Measurements from ENCODE around the gene PRMT1.

PRMT1 gene

DNA sequence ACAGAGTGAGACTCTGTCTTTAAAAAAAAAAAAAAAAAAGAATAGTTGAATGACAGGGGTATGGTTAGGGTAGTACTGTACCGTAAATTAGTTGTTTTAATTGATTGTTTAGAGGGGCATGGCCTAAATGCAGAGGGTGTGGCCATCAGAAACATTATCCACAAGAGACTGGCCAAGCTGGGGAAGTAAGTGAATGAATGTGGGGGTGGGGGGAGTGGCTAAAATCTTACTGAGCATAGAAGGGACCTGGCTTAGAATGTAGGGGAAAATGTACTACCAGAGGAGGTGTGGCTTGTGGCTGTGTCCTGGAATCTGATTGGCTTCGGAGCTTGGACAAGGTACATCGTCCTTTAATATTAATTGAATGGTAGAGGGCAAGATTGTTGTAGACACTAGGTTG is 7.6 kb upstream of the PRMT1 start:
- DNase-seq (ENCODE audit: low spot score) = no peak

DNA sequence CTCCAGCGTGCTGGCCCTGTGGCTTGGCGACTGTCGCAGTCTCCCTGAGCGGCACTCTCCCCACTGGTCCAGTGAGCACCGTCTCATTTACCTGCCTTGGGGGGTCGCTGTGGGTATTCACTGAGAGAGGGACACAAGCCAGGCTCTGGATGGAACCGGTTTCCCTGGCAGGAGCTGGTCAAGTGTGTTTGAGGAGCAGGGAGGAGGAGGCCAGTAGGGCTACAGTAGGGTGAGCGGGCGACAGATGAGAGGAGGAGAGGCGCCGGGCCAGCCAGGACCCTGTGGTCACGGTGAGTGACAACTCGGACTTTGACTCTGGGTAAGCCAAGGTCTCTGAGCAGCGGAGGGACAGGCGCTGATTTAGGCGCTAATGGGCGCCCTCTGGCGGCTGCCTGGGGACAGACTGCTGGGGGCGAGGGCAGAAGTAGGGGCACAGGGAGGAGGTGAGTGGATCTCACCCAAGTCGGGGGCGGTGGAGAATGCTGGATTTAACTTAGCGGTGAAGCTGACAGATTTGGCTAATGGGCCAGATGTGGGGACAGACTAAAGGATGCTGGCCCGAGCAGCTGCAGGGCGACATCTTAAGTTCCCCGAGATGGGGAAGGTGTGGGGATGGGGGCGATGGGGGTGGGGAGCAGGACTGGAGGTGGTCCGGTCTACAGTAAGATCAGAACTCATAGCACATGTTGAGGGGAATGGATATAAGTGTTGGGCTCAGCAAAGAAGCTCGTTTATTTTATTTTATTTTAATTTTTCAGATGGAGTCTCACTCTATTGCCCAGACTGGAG is 4.7 kb upstream of the PRMT1 start:
- peak; percentile 78 for DNase-seq (ENCODE audit: low spot score)

DNA sequence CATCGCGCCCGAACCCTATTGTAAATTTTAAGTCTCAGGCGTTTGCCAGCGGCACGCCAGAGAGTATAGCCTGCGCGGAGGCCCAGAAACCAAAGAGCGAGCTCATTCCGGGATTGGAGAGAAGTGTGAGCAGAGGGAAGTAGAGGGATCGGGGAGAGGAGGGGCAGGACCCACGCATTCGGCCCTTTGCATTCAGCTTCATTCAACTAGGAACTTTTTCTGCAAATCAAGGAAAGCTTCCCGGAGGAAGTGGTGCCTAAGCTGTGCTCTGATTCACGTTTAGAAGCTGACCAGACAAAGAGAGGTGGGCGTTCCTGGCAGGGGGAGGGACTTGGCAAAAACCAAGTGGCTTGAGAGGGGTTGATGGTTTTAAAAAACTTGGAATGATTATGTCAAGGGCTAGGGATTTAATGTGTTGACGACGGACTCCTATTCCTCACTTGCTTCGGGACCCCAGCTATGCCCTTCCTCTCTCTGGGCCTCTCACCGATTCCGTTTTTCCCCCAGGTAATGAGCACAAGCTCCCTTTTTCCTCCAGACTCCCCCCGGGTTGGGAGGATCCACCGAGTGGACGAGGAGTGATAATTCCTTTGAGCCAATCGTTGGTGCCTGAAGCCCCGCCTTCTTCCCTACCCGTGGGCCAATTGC is 811 bp upstream of the PRMT1 start:
- no peak for DNase-seq (ENCODE audit: low spot score)

DNA sequence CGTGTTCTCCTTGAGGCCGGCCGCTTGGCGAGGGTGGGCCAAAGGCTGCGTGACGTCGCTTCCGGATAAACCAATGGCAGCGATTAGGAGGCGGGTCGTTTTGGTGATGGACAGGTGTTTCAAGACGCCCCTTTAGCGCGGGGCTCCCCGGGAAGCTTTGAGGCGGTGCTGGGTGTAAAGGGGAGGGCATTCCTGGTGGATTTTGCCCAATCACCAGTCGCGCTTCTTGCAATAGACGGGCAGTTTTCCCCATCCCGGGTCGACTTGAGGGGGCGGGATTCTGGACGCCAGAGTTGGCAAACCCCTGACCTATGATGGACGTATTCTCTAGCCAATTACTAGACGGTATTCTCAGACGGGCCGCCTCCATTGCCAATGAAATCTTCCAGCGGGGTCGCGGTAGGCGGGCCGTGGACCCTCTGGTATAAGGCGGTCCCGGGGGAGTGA is 264 bp upstream of the PRMT1 start:
- peak; percentile 100 for DNase-seq (ENCODE audit: low spot score)

DNA sequence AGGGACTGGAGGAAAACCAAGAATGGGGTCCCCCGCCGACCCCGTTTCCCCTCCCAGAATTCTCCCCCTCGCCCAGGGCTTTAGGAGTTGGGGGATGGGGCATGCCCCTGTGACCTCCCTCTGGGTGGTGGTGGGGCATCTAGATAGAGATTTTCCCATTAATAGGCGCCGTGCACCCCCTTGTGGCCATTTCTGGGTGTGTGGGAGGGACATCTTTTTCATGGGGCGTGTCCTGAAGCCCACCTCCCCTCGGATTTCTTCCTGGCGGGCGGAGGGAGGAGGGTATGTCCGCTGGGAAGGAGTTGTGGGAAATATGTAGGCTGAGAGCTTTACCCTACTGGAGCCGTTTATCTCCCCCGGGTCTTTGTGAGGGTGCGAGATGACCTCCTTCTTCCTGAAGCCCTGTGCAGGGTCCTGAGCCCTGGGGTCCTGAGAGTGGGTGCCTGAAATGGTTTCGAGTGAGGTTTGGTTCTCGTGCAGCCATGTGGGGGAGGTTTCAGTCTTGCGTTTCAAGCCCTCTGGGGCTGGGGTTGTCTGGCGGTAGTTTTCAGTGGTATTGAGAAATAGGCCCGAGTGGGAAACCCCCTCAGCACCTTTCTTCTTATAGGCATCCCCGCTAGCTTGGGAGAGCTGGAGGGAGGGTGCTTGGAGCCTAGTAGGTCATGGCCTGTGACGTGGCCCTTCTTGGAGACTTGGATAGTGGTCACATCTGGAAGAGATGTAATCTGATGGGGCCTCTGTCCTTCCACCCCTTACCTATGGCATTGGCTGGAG is 1.0 kb downstream of the PRMT1 start:
- peak; percentile 79 for DNase-seq (ENCODE audit: low spot score)

DNA sequence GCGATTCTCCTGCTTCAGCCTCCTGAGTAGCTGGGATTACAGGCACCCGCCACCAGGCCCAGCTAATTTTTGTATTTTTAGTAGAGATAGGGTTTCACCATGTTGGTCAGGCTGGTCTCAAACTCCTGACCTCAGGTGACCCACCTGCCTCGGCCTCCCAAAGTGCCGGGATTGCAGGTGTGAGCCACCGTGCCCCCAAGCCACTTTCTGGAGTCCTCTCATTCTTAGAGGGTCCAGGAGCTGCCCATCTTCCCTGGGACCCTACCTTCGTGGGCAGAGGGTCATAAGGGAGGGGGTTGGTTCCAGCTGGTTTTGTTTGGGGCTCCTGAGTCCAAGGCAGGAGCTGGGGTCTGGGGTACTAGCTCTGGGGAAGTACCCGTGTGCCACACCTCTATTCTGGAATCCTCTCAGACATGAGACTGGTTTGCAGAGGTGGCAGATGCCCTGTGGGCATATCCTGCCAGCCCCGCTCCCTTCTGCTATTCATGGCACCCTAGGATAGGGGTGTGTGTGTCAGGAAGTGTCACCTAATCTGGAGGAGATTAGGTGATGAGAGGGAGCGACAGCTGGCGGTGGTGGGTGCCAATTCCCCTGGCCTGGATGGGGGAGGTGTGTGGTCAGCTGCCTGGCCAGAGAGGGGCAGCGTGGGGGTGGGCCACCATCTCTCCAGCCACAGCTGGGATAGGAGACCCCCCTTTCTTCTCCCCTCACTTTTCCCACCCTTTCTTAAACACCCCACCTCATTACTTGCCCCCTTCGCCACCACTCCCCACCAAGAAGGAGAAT is 2.1 kb downstream of the PRMT1 start:
- DNase-seq (ENCODE audit: low spot score) = no peak

DNA sequence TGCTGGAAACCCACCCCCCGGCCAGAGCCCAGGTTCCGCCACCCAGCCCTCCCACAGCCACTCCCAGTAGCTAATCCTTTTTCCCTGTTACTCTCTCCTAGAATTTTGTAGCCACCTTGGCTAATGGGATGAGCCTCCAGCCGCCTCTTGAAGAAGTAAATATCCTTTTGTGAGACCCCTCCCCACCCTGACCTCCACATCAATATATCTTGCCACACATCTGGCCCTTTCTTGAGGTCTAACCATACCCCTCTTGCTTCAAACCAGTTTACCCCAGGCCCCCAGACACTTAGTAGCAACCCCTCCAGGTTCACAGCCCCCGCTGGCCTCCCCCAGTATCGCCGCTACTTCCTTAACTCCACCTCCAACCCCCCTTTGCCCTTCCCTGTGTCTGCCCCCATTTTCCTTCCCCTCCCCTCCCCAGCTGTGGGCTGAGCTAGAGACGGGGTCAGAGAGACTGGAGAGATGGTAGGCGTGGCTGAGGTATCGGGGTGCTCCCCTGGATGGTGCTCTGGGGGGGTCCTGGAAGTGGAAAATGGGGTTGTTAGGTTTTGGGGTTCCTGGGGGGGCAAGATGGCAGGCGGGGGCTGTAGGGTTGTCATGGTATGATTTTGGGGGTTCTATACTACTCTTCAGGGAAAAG is 2.8 kb downstream of the PRMT1 start:
- no peak for DNase-seq (ENCODE audit: low spot score)

DNA sequence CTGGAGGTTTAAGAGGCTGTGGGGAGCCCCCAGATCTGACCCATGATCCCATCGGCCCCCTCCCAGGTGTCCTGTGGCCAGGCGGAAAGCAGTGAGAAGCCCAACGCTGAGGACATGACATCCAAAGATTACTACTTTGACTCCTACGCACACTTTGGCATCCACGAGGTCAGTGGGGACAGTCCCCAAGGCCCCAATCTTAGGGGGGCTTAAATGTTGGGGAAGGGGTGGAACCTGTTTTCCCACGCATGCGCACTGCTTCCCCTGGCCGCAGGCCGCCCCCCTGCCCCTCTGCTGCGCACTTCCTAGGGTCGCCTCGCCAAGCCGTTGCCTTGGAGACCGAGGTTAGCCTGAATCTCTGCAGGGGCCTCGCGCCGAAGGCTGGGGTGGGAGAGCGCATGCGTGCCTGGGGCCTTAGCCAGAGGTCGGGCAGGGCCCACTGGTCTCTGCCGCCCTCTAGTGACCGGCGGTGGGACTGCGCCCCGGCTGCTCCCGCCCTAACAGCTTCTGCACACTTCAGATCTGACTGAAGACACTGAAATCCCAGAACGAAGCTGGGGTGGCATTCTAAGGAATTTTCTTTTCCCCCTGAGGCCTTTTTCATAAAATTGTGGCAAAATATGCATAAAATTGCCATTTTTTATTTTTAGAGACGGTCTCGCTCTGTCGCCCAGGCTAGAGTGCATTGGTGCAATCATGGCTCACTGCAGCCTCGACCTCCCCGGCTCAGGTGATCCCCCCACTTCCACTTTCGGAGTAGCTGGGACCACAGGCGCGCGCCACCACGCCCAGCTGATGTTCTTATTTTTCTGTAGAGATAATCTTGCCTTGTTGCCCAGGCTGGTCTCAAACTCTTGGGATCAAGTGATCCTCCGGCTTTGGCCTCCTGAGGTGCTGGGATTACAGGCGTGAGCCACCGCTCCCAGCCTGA is 3.6 kb downstream of the PRMT1 start:
- DNase-seq (ENCODE audit: low spot score) = peak; percentile 92

DNA sequence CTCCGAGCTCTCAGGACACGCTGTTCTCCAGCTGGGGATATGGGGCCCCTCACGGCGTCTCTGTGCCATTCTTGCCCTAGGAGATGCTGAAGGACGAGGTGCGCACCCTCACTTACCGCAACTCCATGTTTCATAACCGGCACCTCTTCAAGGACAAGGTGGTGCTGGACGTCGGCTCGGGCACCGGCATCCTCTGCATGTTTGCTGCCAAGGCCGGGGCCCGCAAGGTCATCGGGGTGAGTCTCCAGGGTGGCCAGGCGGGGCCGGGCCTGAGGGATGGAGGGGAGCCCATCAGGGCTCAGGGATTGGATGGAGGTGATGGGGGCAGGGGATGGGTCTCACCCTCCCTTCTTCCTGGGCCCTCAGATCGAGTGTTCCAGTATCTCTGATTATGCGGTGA is 4.8 kb downstream of the PRMT1 start:
- no peak for DNase-seq (ENCODE audit: low spot score)

DNA sequence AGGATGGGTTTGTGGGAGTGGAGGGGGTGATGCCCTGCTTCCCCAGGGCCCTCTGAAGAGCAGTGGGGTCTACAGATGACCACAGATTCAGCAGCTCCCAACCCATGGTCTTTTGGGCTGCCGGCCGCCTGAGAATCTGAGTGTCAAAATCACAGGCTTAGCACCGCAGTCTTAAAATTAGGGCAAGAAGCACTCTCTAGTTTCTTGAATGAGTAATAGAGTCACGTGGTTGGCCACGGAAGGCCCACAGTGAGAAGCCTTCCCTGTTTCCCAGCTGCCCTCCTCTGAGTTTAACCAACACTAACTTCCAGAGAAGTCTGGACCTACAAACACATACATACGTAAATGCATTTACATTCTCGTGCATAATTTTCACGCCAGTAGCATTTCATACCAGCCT is 5.2 kb downstream of the PRMT1 start:
- DNase-seq (ENCODE audit: low spot score) = no peak

DNA sequence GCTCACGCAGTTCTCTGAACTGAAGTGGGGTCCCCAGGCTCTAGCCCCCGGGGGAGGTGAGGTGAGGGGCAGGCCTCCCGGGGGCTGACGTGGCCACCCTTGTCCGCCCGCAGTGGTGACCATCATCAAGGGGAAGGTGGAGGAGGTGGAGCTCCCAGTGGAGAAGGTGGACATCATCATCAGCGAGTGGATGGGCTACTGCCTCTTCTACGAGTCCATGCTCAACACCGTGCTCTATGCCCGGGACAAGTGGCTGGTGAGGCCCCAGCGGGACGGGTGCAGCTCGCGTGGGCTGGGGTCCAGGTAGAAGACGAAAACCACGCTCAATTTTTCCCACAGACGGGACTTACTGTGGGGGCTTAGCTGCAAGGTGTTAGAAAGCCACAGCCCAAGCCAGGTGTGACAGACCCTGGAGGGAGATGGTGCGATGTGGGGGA is 6.8 kb downstream of the PRMT1 start:
- no peak for DNase-seq (ENCODE audit: low spot score)

DNA sequence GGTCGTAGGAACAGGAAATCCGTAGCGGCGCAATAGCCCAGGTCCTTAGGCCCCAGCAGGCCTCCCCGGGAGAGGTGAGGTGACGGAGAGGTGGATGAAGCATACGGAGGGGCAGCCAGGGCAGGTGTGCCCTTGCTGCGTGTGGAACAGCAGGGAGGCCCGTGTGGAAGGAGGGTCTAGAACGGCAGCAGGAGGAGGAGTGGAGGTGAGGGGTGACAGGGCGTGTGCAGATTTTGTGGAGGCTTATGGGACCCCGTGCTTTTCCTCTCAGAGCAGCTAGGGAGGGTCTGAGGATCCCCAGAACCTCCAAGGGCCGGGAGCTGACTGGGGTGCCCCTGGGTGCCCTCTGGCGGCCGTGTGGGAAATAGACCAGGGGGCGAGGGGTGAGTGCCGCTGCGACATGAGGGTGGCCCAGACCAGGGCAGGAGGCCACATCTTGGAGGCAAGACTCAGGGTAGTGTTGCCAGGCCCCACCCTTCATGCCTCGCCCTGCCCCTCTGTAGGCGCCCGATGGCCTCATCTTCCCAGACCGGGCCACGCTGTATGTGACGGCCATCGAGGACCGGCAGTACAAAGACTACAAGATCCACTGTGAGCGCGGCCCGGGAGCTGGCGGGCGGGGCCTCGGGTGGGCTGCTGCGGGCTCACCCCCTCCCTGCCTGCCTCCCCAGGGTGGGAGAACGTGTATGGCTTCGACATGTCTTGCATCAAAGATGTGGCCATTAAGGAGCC is 7.3 kb downstream of the PRMT1 start:
- no peak for DNase-seq (ENCODE audit: low spot score)

DNA sequence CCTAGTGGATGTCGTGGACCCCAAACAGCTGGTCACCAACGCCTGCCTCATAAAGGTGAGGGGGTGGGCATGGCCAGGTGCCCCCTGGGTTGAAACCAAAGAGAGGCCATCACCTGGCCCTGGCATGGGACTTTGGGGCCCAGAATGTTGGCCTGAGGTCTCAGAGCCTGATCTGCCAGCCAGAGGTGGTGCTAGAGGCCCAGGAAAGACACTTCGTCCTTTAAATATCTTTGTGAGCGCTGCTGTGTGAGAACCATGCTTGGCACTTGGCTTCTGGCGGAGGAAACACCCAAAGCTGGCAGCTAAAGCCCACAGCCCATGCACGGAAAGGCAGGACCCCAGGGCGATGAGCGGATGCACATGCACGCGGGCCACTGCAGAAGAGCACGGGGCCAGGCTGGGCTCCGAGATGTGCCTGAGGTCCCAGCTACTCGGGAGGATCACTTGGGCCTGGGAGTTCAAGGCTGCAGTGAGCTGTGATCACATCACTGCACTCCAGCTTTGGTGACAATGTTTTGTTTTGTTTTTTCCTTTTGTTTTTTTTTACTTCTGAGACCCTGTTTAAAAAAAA is 8.0 kb downstream of the PRMT1 start:
- no peak for DNase-seq (ENCODE audit: low spot score)

DNA sequence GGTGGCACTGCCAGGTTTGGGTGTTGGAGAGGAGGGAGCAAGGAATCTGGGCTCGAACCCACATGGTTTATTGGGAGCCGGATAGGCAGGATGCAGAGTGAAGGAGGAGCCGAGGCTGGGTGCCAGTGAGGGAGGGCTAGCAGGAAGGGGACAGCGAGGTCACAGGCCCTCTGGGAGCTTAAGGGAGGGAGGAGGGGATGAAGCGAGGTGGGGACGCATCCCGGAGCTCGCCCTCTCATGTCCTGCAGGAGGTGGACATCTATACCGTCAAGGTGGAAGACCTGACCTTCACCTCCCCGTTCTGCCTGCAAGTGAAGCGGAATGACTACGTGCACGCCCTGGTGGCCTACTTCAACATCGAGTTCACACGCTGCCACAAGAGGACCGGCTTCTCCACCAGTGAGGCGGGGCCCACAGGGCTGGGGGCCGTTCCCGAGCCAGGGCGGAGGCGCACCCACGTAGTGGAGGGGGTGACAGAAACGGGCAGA is 8.8 kb downstream of the PRMT1 start:
- no peak for DNase-seq (ENCODE audit: low spot score)

DNA sequence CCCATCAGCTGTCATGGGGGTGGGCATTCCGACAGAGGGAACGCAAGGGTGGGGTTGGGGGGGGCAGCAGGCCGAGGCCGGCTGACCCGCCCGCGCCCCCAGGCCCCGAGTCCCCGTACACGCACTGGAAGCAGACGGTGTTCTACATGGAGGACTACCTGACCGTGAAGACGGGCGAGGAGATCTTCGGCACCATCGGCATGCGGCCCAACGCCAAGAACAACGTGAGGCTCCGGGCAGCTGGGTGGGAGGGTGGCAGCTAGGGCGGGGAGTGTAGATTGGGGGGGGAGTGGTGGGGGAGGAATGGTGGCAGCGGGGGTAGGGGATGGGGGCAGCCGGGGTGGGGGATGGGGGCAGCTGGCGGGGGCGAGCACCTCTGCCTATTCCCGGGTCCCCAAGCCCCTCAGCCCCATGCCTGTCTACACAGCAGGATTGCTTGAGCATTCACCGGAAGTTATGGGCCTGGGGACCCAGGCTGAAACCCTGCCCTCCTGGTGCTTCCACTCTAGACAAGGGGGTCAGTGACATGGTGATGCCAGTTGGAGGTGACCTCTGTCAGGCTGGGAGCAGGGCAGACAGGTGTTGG is 9.5 kb downstream of the PRMT1 start:
- no peak for DNase-seq (ENCODE audit: low spot score)

DNA sequence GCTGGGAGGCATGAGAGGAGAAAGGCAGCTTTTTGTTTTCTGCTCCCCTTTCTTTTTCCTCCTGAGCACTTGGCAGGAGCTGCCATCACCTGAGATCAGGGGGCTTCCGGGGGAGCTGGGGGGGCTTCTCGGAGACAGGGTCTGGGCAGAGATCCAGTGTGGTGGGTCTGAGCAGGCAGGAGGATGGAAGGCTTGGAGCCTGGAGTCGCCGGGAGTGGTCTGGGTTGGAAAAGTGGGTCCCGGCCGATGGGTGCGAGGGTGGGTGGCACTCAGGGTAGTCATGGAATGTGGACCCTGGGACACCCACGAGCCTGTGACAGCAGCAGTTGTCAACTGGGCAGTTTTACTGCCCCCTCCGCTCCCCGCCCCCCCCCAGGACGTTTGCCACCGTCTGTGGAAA is 10.1 kb downstream of the PRMT1 start:
- DNase-seq (ENCODE audit: low spot score) = no peak

DNA sequence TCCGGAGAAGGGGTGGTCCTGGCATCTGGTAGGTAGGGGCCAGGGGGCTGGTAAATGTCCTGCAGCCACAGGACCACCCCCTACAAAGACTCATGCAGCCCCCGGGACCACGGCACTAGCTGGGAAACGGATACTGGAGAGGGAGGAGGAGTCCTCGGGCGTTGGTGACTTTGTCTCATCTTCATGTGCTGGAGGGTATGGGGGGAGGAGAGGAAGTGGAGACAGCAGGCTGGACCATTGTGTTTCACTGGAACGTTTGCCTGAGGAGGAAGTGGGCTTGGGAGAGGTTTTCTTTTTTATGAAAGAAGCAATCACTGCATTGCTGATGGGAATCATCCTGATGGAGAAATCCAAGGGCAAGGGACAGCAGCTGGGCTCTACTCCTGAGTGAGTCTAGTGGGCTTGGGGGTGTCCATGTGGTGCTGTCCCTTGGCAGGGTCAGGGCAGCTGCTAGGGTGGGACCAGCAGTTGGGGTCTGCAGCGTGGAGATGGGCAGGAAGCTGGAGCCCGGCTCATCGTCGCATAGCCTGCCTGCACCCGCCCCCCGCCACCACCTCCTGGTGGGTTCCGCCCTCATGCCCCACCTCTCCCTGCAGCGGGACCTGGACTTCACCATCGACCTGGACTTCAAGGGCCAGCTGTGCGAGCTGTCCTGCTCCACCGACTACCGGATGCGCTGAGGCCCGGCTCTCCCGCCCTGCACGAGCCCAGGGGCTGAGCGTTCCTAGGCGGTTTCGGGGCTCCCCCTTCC is 10.7 kb downstream of the PRMT1 start:
- DNase-seq (ENCODE audit: low spot score) = no peak

DNA sequence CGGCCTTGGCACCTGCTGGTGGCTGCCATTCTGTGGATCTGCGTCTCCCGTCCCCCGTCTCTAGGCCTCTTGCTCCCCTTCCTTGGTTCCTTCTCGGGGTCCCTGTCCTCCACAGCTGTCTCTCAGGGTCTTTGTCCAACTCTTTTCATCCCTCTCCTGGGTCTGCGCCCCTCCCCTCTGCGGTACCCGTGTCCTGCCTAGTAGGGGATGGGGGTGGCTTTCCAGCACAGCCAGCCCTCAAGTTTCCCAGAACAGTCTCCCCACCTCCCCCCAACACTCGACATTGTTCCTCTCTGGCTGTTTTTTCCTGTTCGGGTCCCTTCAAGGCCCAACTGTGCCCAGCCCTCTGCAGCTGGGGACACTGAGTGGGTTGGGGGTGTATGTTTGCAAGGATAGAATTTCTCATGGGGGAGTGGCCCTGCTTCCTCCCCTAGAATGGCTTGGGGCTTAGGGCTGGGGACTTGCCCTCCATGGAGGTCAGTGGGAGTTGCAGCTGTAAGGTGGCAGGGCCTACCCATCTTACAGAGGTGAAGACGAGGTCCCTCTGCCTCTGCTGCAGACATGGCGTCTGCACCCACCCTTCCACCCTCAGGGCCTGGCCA is 11.6 kb downstream of the PRMT1 start:
- no peak for DNase-seq (ENCODE audit: low spot score)

All from CD4-positive, alpha-beta T cell treated with Interleukin-15 for 4 hours (primary cell).